Spleen (tissue), 7 donors: Measurements from ENCODE around the gene DIP2C.

ENCODE experiments used
- CTCF ChIP-seq, 11 experiments: fragments of 200-600 bp in 7 of 11; fragments of 450-650 bp in 4 of 11; sonication (generic) in 4 of 11; IDR thresholded peaks in 8 of 11; conservative IDR thresholded peaks in 3 of 11; 1 replicate in 7 of 11; 2 replicates in 4 of 11; pipeline versions ENCODE4 v1.4.0 to v1.8.0; 2016 to 2021; ENCODE audit warnings: antibody characterized with exemption in 11 of 11, inconsistent platforms in 4 of 11, mild to moderate bottlenecking in 1 of 11
- POLR2A ChIP-seq, 3 donors: fragments of 450-650 bp; IDR thresholded peaks; one replicate each; pipeline ENCODE4 v1.5.1; 2017; ENCODE audit warnings: antibody characterized with exemption in 3 of 3, mild to moderate bottlenecking in 1 of 3
- donor health status: DM: no; HTN: no; CAD: no; lungs with moderate emphysema.
- donor health status: DM: no; HTN: no; CAD: no.
- donor health status: DM: no; HTN: no; CAD: no.

- TF ChIP-seq CTCF (IDR thresholded peaks at IDR 0.05 in 8 of 11, conservative IDR thresholded peaks at IDR 0.05 in 3 of 11) (no peak), POLR2A (IDR thresholded peaks at IDR 0.05) (no peak)
Measured at GRCh38 chr10:369684-370448, 319.6 kb downstream of the DIP2C start.
